Mesenchymal stem cell (in vitro differentiated cells and primary cell): Measurements from ENCODE around the gene GPER1.

Source experiments
- DNase-seq: peaks from one replicate; pipeline ENCODE4 v3.0.0-alpha.2; 2013
- H2AFZ ChIP-seq: one replicate; pipeline ENCODE4 v1.6.1; 2013; ENCODE audit warnings: low read depth, mild to moderate bottlenecking, control low read depth, inconsistent platforms, low read length, moderate library complexity
- H2AK5ac ChIP-seq: 2 replicates; pipeline ENCODE4 v1.6.1; 2013; ENCODE audit warnings: low read length, moderate library complexity, mild to moderate bottlenecking, inconsistent platforms; ENCODE audit not compliant: severe bottlenecking
- H2BK120ac ChIP-seq: one replicate; pipeline ENCODE4 v1.6.1; 2013; ENCODE audit warnings: low read depth, mild to moderate bottlenecking, inconsistent platforms, low read length, moderate library complexity
- H2BK12ac ChIP-seq, 2 experiments: one replicate each; pipeline ENCODE4 v1.6.1; 2013; ENCODE audit warnings: inconsistent platforms in 2 of 2, low read length in 2 of 2, mild to moderate bottlenecking in 2 of 2, moderate library complexity in 2 of 2, control low read depth in 1 of 2
- H2BK15ac ChIP-seq: one replicate; pipeline ENCODE4 v1.6.1; 2013; ENCODE audit warnings: mild to moderate bottlenecking, low read depth, inconsistent platforms; ENCODE audit not compliant: poor library complexity, severe bottlenecking
- H2BK5ac ChIP-seq: 2 replicates; pipeline ENCODE4 v1.6.1; 2013; ENCODE audit warnings: low read depth, mild to moderate bottlenecking, low read length, control low read depth, inconsistent platforms; ENCODE audit not compliant: poor library complexity, severe bottlenecking
- H3K14ac ChIP-seq, 2 experiments: one replicate each; pipeline ENCODE4 v1.6.1; 2013; ENCODE audit warnings: inconsistent platforms in 2 of 2, low read length in 2 of 2, control low read depth in 1 of 2, mild to moderate bottlenecking in 1 of 2, moderate library complexity in 1 of 2
- H3K18ac ChIP-seq, 2 experiments: one replicate each; pipeline ENCODE4 v1.6.1; 2013; ENCODE audit warnings: inconsistent platforms in 2 of 2, low read length in 2 of 2, control low read depth in 1 of 2, low read depth in 1 of 2, mild to moderate bottlenecking in 1 of 2
- H3K23ac ChIP-seq, 2 experiments: one replicate each; pipeline ENCODE4 v1.6.1; 2013; ENCODE audit warnings: inconsistent platforms in 2 of 2, low read length in 2 of 2, mild to moderate bottlenecking in 2 of 2, moderate library complexity in 2 of 2, control low read depth in 1 of 2
- H3K27ac ChIP-seq: 2 replicates; pipeline ENCODE4 v1.5.1; 2013; ENCODE audit warnings: mild to moderate bottlenecking, moderate library complexity, low read length, control low read depth, inconsistent platforms; ENCODE audit not compliant: poor library complexity, severe bottlenecking
- H3K27me3 ChIP-seq, 2 experiments: 2 replicates each; pipeline versions ENCODE4 v1.6.1 to v1.7.0; 2013; ENCODE audit warnings: low read length in 2 of 2, mild to moderate bottlenecking in 2 of 2, moderate library complexity in 2 of 2, control low read depth in 1 of 2, inconsistent platforms in 1 of 2; ENCODE audit not compliant: control insufficient read depth in 1 of 2, insufficient read depth in 1 of 2
- H3K36me3 ChIP-seq, 2 experiments: 2 replicates each; pipeline versions ENCODE4 v1.6.1 to v1.7.0; 2013; ENCODE audit warnings: low read length in 2 of 2, control low read depth in 1 of 2, inconsistent platforms in 1 of 2, low read depth in 1 of 2, mild to moderate bottlenecking in 1 of 2; ENCODE audit not compliant: insufficient read depth in 2 of 2, control insufficient read depth in 1 of 2
- H3K4ac ChIP-seq, 2 experiments: one replicate each; pipeline ENCODE4 v1.6.1; 2013; ENCODE audit warnings: inconsistent platforms in 2 of 2, low read length in 2 of 2, mild to moderate bottlenecking in 2 of 2, moderate library complexity in 2 of 2, control low read depth in 1 of 2, low read depth in 1 of 2
- H3K4me1 ChIP-seq: 2 replicates; pipeline ENCODE4 v1.6.1; 2013; ENCODE audit warnings: low read depth, low read length, control low read depth; ENCODE audit not compliant: control insufficient read depth, insufficient read depth
- H3K4me2 ChIP-seq: 2 replicates; pipeline ENCODE4 v1.6.1; 2013; ENCODE audit warnings: low read length, mild to moderate bottlenecking, inconsistent platforms; ENCODE audit not compliant: poor library complexity, severe bottlenecking
- H3K4me3 ChIP-seq, 2 experiments: 2 replicates each; pipeline versions ENCODE4 v1.5.1 to v1.7.0; 2013; ENCODE audit warnings: low read length in 2 of 2, mild to moderate bottlenecking in 2 of 2, control low read depth in 1 of 2, low read depth in 1 of 2; ENCODE audit not compliant: insufficient read depth in 1 of 2
- H3K79me1 ChIP-seq: replicated peaks from 2 replicates; pipeline ENCODE4 v1.6.1; 2013; ENCODE audit warnings: mild to moderate bottlenecking, control low read depth, low read length, inconsistent platforms; ENCODE audit not compliant: poor library complexity, severe bottlenecking
- H3K9ac ChIP-seq: 2 replicates; pipeline ENCODE4 v1.7.0; 2013; ENCODE audit warnings: mild to moderate bottlenecking, low read length, moderate library complexity
- H3K9me3 ChIP-seq: 2 replicates; pipeline ENCODE4 v1.7.0; 2013; ENCODE audit warnings: mild to moderate bottlenecking, low read length; ENCODE audit not compliant: control insufficient read depth
- H4K8ac ChIP-seq: one replicate; pipeline ENCODE4 v1.6.1; 2013; ENCODE audit warnings: inconsistent platforms, mild to moderate bottlenecking, low read length, moderate library complexity
- H4K91ac ChIP-seq: one replicate; pipeline ENCODE4 v1.6.1; 2013; ENCODE audit warnings: mild to moderate bottlenecking, low read length, inconsistent platforms
- WGBS: methylation state at CpG from one replicate; pipeline ENCODE4 v1.1.7; 2013; ENCODE audit warnings: mixed read lengths; 5-methylcytosine and 5-hydroxymethylcytosine counted together

Gene GPER1

GRCh38 chr7:1093502-1093843 is 5.6 kb downstream of the GPER1 start:
- Histone ChIP-seq H2BK15ac (no peak overlapping the region), H2AK5ac (no peak overlapping the region), H3K23ac (no peak overlapping the region), H3K18ac (no peak overlapping the region), H3K27me3 (no peaks in the 10 kb centered on the region), H4K91ac (no peak overlapping the region), H4K8ac (no peak overlapping the region), H2BK12ac (no peak overlapping the region), H3K4me3 (no peak overlapping the region), H3K79me1 (peaks cover 52% of the 10 kb centered on the region), H2BK120ac (no peak overlapping the region), H3K36me3 (peaks cover 40 to 61% of the 10 kb centered on the region in 2 experiments), H2BK5ac (no peak overlapping the region), H3K9ac (no peak overlapping the region), H3K4ac (no peak overlapping the region), H3K27ac (no peak overlapping the region), H3K14ac (no peak overlapping the region), H2AFZ (no peak overlapping the region), H3K4me2 (no peak overlapping the region), H3K4me1 (peaks cover 27% of the 10 kb centered on the region), H3K9me3 (no peaks in the 10 kb centered on the region)
- WGBS, result 92% methylated on average over 14 of the region's 14 CpGs
- DNase-seq, result no peak

GRCh38 chr7:1093916-1094508 is 6.1 kb downstream of the GPER1 start:
- no peak overlapping the region for H2BK15ac ChIP-seq
- no peak overlapping the region for H2BK12ac ChIP-seq
- no peaks in the 10 kb centered on the region for H3K27me3 ChIP-seq
- peaks cover 24% of the 10 kb centered on the region for H3K4me1 ChIP-seq
- no peak overlapping the region for H3K18ac ChIP-seq
- H3K4ac ChIP-seq, result no peak overlapping the region
- peaks cover 53% of the 10 kb centered on the region for H3K79me1 ChIP-seq
- no peak overlapping the region for H2AK5ac ChIP-seq
- no peaks in the 10 kb centered on the region for H3K9me3 ChIP-seq
- H4K8ac ChIP-seq, result no peak overlapping the region
- no peak overlapping the region for H2BK5ac ChIP-seq
- WGBS, result 94% methylated on average over 20 of the region's 20 CpGs
- no peak overlapping the region for H3K14ac ChIP-seq
- H3K23ac ChIP-seq, result no peak overlapping the region
- no peak overlapping the region for H3K4me3 ChIP-seq
- no peak overlapping the region for H3K9ac ChIP-seq
- no peak overlapping the region for H4K91ac ChIP-seq
- no peak overlapping the region for H2AFZ ChIP-seq
- H3K27ac ChIP-seq, result no peak overlapping the region
- peaks cover 40 to 66% of the 10 kb centered on the region in 2 experiments for H3K36me3 ChIP-seq
- no peak for DNase-seq
- no peak overlapping the region for H3K4me2 ChIP-seq
- no peak overlapping the region for H2BK120ac ChIP-seq

- no peak overlapping the region for H3K27ac ChIP-seq
- no peak overlapping the region for H3K18ac ChIP-seq
- H2AK5ac ChIP-seq, result no peak overlapping the region
- H2AFZ ChIP-seq, result no peak overlapping the region
- H4K8ac ChIP-seq, result no peak overlapping the region
- H2BK15ac ChIP-seq, result no peak overlapping the region
- no peak overlapping the region for H3K14ac ChIP-seq
- no peaks in the 10 kb centered on the region for H3K27me3 ChIP-seq
- no peak overlapping the region for H2BK12ac ChIP-seq
- H3K9me3 ChIP-seq, result no peaks in the 10 kb centered on the region
- no peak overlapping the region for H2BK120ac ChIP-seq
- peaks cover 28% of the 10 kb centered on the region for H3K4me1 ChIP-seq
- H3K23ac ChIP-seq, result no peak overlapping the region
- H3K79me1 ChIP-seq, result peaks cover 60% of the 10 kb centered on the region
- no peak overlapping the region for H3K4me3 ChIP-seq
- no peak overlapping the region for H3K9ac ChIP-seq
- peaks cover 43 to 72% of the 10 kb centered on the region in 2 experiments for H3K36me3 ChIP-seq
- H3K4me2 ChIP-seq, result no peak overlapping the region
- 91% methylated on average over 14 of the region's 14 CpGs for whole genome bisulfite sequencing
- no peak overlapping the region for H2BK5ac ChIP-seq
- DNase-seq, result no peak
- H4K91ac ChIP-seq, result no peak overlapping the region
- no peak overlapping the region for H3K4ac ChIP-seq
Observed at GRCh38 chr7:1094870-1095269, 7.0 kb downstream of the GPER1 start.

- Histone ChIP-seq H2BK15ac (no peak overlapping the region), H3K14ac (no peak overlapping the region), H3K4me1 (peaks cover 30% of the 10 kb centered on the region), H2AFZ (no peak overlapping the region), H2AK5ac (no peak overlapping the region), H3K4me3 (no peak overlapping the region), H3K79me1 (peaks cover 60% of the 10 kb centered on the region), H3K4ac (no peak overlapping the region), H3K27me3 (no peaks in the 10 kb centered on the region), H4K91ac (peak overlapping the region; percentile 16), H3K9me3 (no peaks in the 10 kb centered on the region), H3K27ac (no peak overlapping the region), H3K36me3 (peaks cover 43 to 71% of the 10 kb centered on the region in 2 experiments), H3K4me2 (no peak overlapping the region), H3K18ac (no peak overlapping the region), H3K9ac (no peak overlapping the region), H2BK120ac (no peak overlapping the region), H2BK5ac (no peak overlapping the region), H2BK12ac (no peak overlapping the region), H3K23ac (no peak overlapping the region), H4K8ac (no peak overlapping the region)
- DNase-seq, result no peak
- 88% methylated on average over 23 of the region's 23 CpGs for WGBS
Observed at GRCh38 chr7:1095621-1096155, 7.8 kb downstream of the GPER1 start.
